Parathyroid adenoma (tissue), 2 donors: ENCODE results near the gene LILRB2.

Experiments used
- H2AFZ ChIP-seq: fragments of 300-600 bp; sonication (generic); one replicate; pipeline ENCODE4 v1.7.0; 2017; ENCODE audit warnings: antibody characterized with exemption, mild to moderate bottlenecking
- H3K27ac ChIP-seq: fragments of 300-600 bp; sonication (generic); one replicate; pipeline ENCODE4 v1.7.0; 2017
- H3K27me3 ChIP-seq: fragments of 300-600 bp; sonication (generic); one replicate; pipeline ENCODE4 v1.7.0; 2017; ENCODE audit warnings: low read length; ENCODE audit not compliant: control insufficient read depth, insufficient read depth
- H3K36me3 ChIP-seq: fragments of 300-600 bp; sonication (generic); one replicate; pipeline ENCODE4 v1.7.0; 2017; ENCODE audit warnings: low read length; ENCODE audit not compliant: control insufficient read depth, insufficient read depth
- H3K4me1 ChIP-seq: fragments of 300-600 bp; sonication (generic); one replicate; pipeline ENCODE4 v1.7.0; 2017; ENCODE audit warnings: control low read depth
- H3K4me2 ChIP-seq: fragments of 300-600 bp; sonication (generic); one replicate; pipeline ENCODE4 v1.7.0; 2017; ENCODE audit warnings: low read length
- H3K4me3 ChIP-seq: fragments of 300-600 bp; sonication (generic); one replicate; pipeline ENCODE4 v1.7.0; 2017; ENCODE audit warnings: low read depth, low read length
- H3K79me2 ChIP-seq: fragments of 300-600 bp; sonication (generic); one replicate; pipeline ENCODE4 v1.7.0; 2017; ENCODE audit warnings: control low read depth
- H3K9ac ChIP-seq: fragments of 300-600 bp; sonication (generic); one replicate; pipeline ENCODE4 v1.7.0; 2017; ENCODE audit warnings: mild to moderate bottlenecking
- H3K9me3 ChIP-seq: fragments of 300-600 bp; sonication (generic); one replicate; pipeline ENCODE4 v1.7.0; 2017; ENCODE audit warnings: low read length; ENCODE audit not compliant: control insufficient read depth
- CTCF ChIP-seq: fragments of 300-600 bp; sonication (generic); IDR thresholded peaks from one replicate; pipeline ENCODE4 v1.7.0; 2017; ENCODE audit warnings: antibody characterized with exemption, mild to moderate bottlenecking
- donor health status: primary hyperparathyroidism.

LILRB2 gene

DNA sequence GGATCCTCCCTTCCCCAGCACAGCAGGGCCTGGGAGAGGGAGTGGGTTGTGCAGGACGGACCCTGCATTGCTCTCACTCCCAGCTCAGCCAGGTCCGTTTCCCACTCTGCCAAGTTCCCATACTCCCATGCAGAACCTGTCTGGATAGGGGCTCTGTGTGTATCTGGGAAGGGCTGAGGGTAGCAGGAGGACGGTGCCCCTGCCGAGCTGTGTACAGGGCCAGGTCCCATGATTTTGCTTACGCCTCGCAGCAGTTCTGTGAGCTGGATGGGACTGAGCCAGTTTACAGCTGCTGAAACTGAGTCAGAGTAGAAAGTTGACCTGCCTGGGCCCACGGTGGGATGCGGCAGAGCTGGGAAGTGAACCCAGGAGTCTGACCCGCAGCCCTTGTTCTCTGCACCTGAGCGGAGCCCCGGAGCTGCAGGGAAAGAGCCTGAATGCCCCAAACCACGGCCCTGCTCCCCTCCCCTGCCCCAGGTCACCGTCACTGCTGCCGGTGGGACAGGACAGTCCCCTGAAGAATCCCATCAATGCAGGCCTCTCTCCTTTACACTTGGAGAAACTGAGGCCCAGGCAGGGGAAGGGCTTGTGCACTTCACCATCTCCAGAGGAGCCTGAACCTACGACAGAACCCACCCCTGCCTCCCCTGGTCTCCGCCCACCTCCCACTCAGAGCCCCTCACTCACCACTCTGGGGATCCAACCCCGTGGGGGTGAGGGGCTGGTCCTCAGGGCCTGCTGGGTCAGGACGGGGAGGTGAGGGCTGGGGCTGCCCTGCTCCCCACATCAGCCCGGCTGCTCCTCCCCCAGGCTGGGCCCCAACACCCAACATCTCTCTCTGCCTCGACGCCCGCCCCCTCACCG lies 27.3 kb downstream of the LILRB2 start:
- no peak overlapping the region for H3K9ac ChIP-seq
- no peaks in the 10 kb centered on the region for H3K4me1 ChIP-seq
- no peak overlapping the region for H2AFZ ChIP-seq
- no peak for TF ChIP-seq CTCF
- H3K4me2 ChIP-seq = no peak overlapping the region
- H3K36me3 ChIP-seq = no peaks in the 10 kb centered on the region
- H3K27me3 ChIP-seq = no peaks in the 10 kb centered on the region
- no peaks in the 10 kb centered on the region for H3K9me3 ChIP-seq
- no peak overlapping the region for H3K4me3 ChIP-seq
- H3K79me2 ChIP-seq = no peaks in the 10 kb centered on the region
- no peak overlapping the region for H3K27ac ChIP-seq

GRCh38 chr19:54252845-54253244 lies 28.1 kb downstream of the LILRB2 start:
- Histone ChIP-seq H3K9me3 (no peaks in the 10 kb centered on the region), H3K27ac (no peak overlapping the region), H3K79me2 (no peaks in the 10 kb centered on the region), H2AFZ (no peak overlapping the region), H3K4me1 (no peaks in the 10 kb centered on the region), H3K4me2 (no peak overlapping the region), H3K9ac (no peak overlapping the region), H3K4me3 (no peak overlapping the region), H3K27me3 (no peaks in the 10 kb centered on the region), H3K36me3 (no peaks in the 10 kb centered on the region)
- no peak for TF ChIP-seq CTCF

DNA sequence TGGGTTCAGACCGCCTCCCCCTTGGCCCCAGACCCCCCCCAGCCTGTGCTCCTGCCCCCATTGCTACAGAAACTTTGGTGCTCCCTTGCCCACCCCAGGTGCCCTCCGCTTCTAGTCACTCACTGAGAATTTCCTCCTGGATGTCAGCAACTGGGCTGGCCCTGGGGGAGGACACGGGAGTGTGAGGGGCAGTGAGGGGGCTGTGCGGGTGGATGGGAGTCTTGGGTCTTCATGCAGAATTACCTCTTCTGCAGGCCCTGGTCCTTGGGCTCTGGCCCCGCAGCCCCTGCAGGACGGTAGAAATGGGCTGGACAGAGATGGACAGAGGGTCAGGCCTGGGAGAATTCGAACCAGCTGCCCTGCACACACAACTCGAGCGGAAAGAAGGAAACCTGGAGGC lies 28.7 kb downstream of the LILRB2 start:
- Histone ChIP-seq H3K27me3 (no peaks in the 10 kb centered on the region), H3K4me2 (no peak overlapping the region), H3K27ac (no peak overlapping the region), H2AFZ (no peak overlapping the region), H3K4me1 (no peaks in the 10 kb centered on the region), H3K4me3 (no peak overlapping the region), H3K36me3 (no peaks in the 10 kb centered on the region), H3K9me3 (no peaks in the 10 kb centered on the region), H3K79me2 (no peaks in the 10 kb centered on the region), H3K9ac (no peak overlapping the region)
- no peak for TF ChIP-seq CTCF

DNA sequence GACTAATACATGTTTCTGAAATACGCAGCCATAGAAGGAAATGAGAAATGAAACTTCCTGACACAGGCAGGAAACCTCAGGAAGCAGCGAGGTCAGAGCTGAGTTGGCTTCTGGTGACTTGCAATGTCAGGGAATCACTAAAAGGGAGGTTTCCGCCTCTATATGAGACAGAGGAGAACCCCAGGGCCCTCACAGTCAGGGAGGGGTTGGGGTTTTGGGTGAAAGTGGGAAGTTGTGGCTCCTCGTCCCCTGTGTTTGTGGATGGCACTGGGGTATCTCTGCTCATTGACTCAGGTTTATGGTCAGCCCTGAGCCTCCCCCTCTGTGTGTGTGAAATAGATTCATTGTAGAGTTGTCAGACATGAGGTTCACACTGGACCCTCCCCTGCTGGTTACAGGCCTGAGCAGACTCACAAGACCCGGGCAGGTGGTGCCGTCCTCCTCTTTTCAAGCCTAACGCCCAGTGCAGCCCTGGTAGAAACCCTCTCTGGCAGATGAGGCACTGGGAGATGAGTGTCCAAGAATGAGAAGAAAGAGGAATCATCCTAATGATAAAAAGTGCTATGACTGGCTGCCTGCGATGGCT lies 32.8 kb downstream of the LILRB2 start:
- Histone ChIP-seq H3K27me3 (no peaks in the 10 kb centered on the region), H3K4me1 (no peaks in the 10 kb centered on the region), H3K9me3 (no peaks in the 10 kb centered on the region), H3K79me2 (no peaks in the 10 kb centered on the region), H3K4me3 (no peak overlapping the region), H3K9ac (no peak overlapping the region), H3K36me3 (no peaks in the 10 kb centered on the region), H3K4me2 (no peak overlapping the region), H3K27ac (no peak overlapping the region), H2AFZ (no peak overlapping the region)
- TF ChIP-seq CTCF = no peak
